Activated CD8-positive, alpha-beta memory T cell treated with anti-CD3 and anti-CD28 coated beads, Interleukin-2, amount 10 ng/mL, durations not matched to agents 7 days and 5 days (primary cell): Measurements from ENCODE around the gene CCDC9. TPM values are rescaled to one million over a fixed set of nuclear protein-coding genes. Genes with fewer than 3 reads are reported as not detected.
A peak's percentile ranks its signal among the peaks of the same experiment; 100 is the strongest.
"Not testable (repeated sequence)": the region's sequence is repeated elsewhere in the genome, so short reads cannot be mapped to it uniquely, and the experiment has no call there.

Experiments
- ATAC-seq: fragments of 150-1000 bp; cut with Tn5 transposase; one replicate; pipeline ENCODE4 v1.10.0; 2021; ENCODE audit warnings: moderate library complexity
- CTCF ChIA-PET: fragments of 350-600 bp; sonication (Branson Sonifier 250); formaldehyde crosslinking; loops from one replicate; lab custom pipeline; 2021; ENCODE audit warnings: antibody characterized with exemption; lab: Charles Lee
- DNase-seq: peaks from one replicate; pipeline ENCODE4 v3.0.0-alpha.2; 2020
- H3K27ac Mint-ChIP-seq: one replicate; pipeline ENCODE4 v1.8.0; 2021; ENCODE audit warnings: mild to moderate bottlenecking, mixed read lengths
- H3K27me3 Mint-ChIP-seq: one replicate; pipeline ENCODE4 v1.8.0; 2021; ENCODE audit warnings: mixed read lengths
- H3K36me3 Mint-ChIP-seq: one replicate; pipeline ENCODE4 v1.8.0; 2021; ENCODE audit warnings: mild to moderate bottlenecking, mixed read lengths
- H3K4me1 Mint-ChIP-seq: one replicate; pipeline ENCODE4 v1.8.0; 2021; ENCODE audit warnings: mixed read lengths
- H3K4me3 Mint-ChIP-seq: one replicate; pipeline ENCODE4 v1.8.0; 2021; ENCODE audit warnings: mild to moderate bottlenecking, moderate library complexity, mixed read lengths
- H3K9me3 Mint-ChIP-seq: one replicate; pipeline ENCODE4 v1.8.0; 2022; ENCODE audit warnings: low read depth, mixed read lengths
- total RNA-seq, 2 experiments: library from RNA; stranded (reverse); gene quantifications; one replicate each; pipeline ENCODE4 v1.2.3, GENCODE V29; 2021

Gene CCDC9
- total RNA-seq, 2 experiments from 2014 or later = 24.8 to 27.6 TPM

DNA sequence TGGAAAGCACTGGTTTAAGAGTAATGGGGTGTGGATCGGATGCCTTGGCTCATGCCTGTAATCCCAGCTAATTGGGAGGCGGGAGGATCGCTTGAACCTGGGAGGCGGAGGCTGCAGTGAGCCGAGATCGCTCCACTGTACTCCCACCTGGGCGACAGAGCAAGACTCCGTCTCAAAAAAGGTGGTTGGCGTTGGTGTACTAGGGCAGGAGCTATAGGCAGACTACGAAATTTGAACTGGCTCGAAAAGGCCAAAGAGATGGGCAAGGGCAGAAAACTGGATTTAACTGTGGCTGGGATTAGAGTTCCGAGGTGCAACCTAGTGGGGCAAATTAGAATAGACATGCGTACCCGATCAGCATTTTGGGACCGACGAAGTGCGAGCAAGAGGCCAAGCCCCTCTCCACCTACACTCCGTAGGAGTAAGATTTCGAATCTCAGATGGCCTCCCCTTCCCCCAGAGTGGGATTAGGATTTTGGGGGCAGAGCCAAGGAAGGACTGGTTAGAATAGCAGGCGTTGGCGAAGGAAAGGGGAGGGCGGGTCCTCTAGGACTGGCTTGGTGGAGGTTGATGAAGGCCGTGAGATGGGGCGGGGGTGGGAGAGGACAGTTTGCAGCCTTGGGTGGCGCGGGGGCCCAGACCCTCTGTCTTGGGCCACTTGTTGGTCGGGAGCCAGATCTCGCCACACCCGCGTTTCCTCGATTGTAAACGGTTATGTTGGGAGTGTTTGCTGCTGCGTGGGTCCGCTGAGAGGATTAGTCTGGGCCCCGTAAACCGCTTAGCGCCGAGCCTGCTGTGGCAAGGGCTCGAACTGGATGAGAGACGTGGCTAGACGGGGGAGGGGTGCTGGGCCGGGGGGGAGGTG, 16.4 kb downstream of the CCDC9 start:
- Mint-ChIP-seq H3K27ac (peak overlapping the region; percentile 98), H3K4me3 (peak overlapping the region; percentile 94), H3K36me3 (peaks cover 9% of the 10 kb centered on the region), H3K9me3 (no peaks in the 10 kb centered on the region), H3K27me3 (no peaks in the 10 kb centered on the region), H3K4me1 (peaks cover 16% of the 10 kb centered on the region)
- DNase-seq (no peak), ATAC-seq (no peak)
- CTCF ChIA-PET = interaction anchor here (0.6 to 0.7 kb wide), 2 partner anchors 36 to 123 kb away, joined by 3 read pairs; no protein-coding TSS in a partner anchor

GRCh38 chr19:47273313-47274070, 17.2 kb downstream of the CCDC9 start:
- peaks cover 8% of the 10 kb centered on the region for H3K36me3 Mint-ChIP-seq
- peaks cover 18% of the 10 kb centered on the region for H3K4me1 Mint-ChIP-seq
- peak overlapping the region; percentile 98 for H3K27ac Mint-ChIP-seq
- no peaks in the 10 kb centered on the region for H3K9me3 Mint-ChIP-seq
- no peaks in the 10 kb centered on the region for H3K27me3 Mint-ChIP-seq
- DNase-seq = peak; percentile 97
- peak overlapping the region; percentile 94 for H3K4me3 Mint-ChIP-seq
- peak; percentile 81 for ATAC-seq
- CTCF ChIA-PET = interaction anchor here (0.6 to 3.6 kb wide), 15 partner anchors 9 to 210 kb away, joined by 3 to 22 read pairs (median 5); partner anchors contain the start of genes CCDC9, DHX34 and KPTN

DNA sequence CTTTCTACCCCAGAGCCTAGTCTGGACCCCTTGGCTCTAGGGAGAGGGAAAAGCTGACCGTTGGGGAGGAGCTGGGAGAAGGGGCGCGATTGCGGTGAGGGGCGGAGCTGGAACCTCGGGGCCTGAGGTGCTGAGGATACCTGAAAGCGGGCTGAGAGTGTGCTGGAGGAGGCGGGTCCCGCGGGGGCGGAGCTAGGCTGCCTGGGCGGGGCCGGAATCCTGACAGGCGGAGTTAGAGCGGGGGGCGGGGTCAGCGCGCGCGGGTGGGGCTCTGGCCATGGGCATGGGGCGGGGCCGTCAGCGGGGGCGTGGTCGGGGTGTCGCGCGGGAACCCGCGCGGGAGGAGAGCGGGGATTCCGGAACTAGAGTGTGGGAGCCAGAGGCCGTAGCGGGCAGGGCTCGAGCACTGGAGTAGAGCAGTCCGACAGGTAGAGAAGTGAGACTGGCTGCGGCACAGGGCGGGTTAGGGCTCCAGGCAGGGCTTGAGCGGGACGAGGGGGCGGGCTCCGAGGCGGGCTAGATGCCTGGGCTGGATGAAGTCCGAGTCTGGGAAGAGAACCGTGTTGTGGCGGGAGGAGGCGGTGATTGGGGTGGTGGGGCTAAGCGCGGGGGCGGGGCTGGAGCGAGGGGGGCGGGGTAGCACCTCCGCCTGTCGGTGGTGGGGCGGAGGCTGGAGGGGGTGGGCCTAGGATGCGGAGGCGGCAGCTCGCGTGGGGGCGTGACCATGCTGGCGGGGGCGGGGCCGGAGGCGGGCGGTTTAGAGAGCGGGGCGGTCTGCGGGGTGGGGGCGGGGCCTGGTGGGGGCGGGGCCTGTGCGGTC, 18.0 kb downstream of the CCDC9 start, which contains the start of gene INAFM1:
TSS of gene INAFM1 (plus strand) at position 815 of the 820 bp plus-strand sequence. CDS start 35 bp downstream, outside the sequence.
- Mint-ChIP-seq H3K4me3 (peak within 1 kb of the TSS; percentile 94), H3K27me3 (no peaks in the 10 kb centered on the region), H3K27ac (peak within 1 kb of the TSS; percentile 98), H3K9me3 (no peaks in the 10 kb centered on the region), H3K36me3 (peaks cover 8% of the 10 kb centered on the region), H3K4me1 (peaks cover 18% of the 10 kb centered on the region)
- ATAC-seq (peak; percentile 77), DNase-seq (peak; percentile 99)
- CTCF ChIA-PET = interaction anchor here (0.6 to 3.6 kb wide), 20 partner anchors 9 to 210 kb away, joined by 3 to 22 read pairs (median 4); partner anchors contain the start of genes CCDC9, DHX34 and KPTN

- Mint-ChIP-seq H3K9me3 (no peaks in the 10 kb centered on the region), H3K27ac (no peak overlapping the region), H3K36me3 (peaks cover 8% of the 10 kb centered on the region), H3K27me3 (no peaks in the 10 kb centered on the region), H3K4me3 (peak overlapping the region; percentile 64), H3K4me1 (peaks cover 18% of the 10 kb centered on the region)
- DNase-seq = peak; percentile 57
- ATAC-seq = peak; percentile 17
- CTCF ChIA-PET = interaction anchor here (0.8 to 3.6 kb wide), 17 partner anchors 9 to 243 kb away, joined by 3 to 22 read pairs (median 5); partner anchors contain the start of genes CCDC9 and DHX34
Measured at GRCh38 chr19:47274891-47275761, 18.8 kb downstream of the CCDC9 start.

GRCh38 chr19:47275791-47276461, 19.6 kb downstream of the CCDC9 start:
- peaks cover 18% of the 10 kb centered on the region for H3K4me1 Mint-ChIP-seq
- DNase-seq = no peak
- H3K27me3 Mint-ChIP-seq = no peaks in the 10 kb centered on the region
- H3K9me3 Mint-ChIP-seq = no peaks in the 10 kb centered on the region
- H3K36me3 Mint-ChIP-seq = peaks cover 8% of the 10 kb centered on the region
- no peak for ATAC-seq
- H3K27ac Mint-ChIP-seq = no peak overlapping the region
- peak overlapping the region; percentile 64 for H3K4me3 Mint-ChIP-seq
- CTCF ChIA-PET = interaction anchor here (1.0 to 3.6 kb wide), 12 partner anchors 9 to 161 kb away, joined by 3 to 22 read pairs (median 6); partner anchors contain the start of gene DHX34

GRCh38 chr19:47276513-47276912, 20.2 kb downstream of the CCDC9 start:
- not testable (repeated sequence) for ATAC-seq, H3K9me3 Mint-ChIP-seq, H3K27me3 Mint-ChIP-seq, H3K36me3 Mint-ChIP-seq, DNase-seq, H3K27ac Mint-ChIP-seq, H3K4me3 Mint-ChIP-seq
- CTCF ChIA-PET = interaction anchor here (1.0 to 3.6 kb wide), 7 partner anchors 8 to 158 kb away, joined by 3 to 22 read pairs (median 5); partner anchors contain the start of gene DHX34
- peaks cover 18% of the 10 kb centered on the region for H3K4me1 Mint-ChIP-seq

GRCh38 chr19:47280183-47280797, 24.0 kb downstream of the CCDC9 start:
- peak; percentile 69 for ATAC-seq
- H3K27me3 Mint-ChIP-seq = no peaks in the 10 kb centered on the region

GRCh38 chr19:47283405-47284059, 27.2 kb downstream of the CCDC9 start:
- H3K36me3 Mint-ChIP-seq = peaks cover 1% of the 10 kb centered on the region

More at GRCh38 chr19:47280183-47280797, 24.0 kb downstream of the CCDC9 start:
- Mint-ChIP-seq H3K27ac (no peak overlapping the region), H3K4me3 (no peak overlapping the region), H3K4me1 (peaks cover 10% of the 10 kb centered on the region), H3K9me3 (no peaks in the 10 kb centered on the region), H3K36me3 (peaks cover 7% of the 10 kb centered on the region)
- CTCF ChIA-PET = interaction anchor here (0.7 to 3.3 kb wide), 4 partner anchors 12 to 148 kb away, joined by 3 to 18 read pairs (median 4); no protein-coding TSS in a partner anchor
- DNase-seq = peak; percentile 77

DNA sequence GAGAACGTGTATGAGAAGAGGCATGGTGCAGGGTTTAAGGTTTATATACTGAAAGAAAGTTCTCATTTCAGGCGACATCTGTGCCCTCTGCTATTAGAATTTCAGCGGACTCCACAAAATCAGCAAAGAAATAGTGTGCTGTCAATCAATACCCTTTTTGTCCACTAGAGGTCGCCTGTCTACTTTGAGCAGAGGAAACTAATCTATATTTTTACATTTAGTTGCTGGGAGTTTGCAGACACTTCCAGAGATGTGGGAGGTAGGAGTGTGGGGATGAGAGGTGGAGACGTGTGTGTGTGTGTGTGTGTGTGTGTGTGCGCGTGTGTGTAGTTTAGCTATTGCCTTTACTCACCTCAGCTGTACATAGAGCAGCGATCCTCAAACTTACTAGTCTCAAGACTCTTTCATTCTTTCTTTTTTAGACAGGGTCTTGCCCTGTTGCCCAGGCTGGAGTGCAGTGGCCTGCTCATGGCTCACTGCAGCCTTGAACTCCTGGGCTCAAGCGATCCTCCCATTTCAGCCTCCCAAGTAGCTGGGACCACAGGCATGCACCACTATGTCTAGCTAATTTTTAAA, 28.1 kb downstream of the CCDC9 start:
- ATAC-seq (peak; percentile 27), DNase-seq (no peak)
- CTCF ChIA-PET = interaction anchor here (0.8 to 2.3 kb wide), 15 partner anchors 9 to 420 kb away, joined by 3 to 16 read pairs (median 4); partner anchors contain the start of genes INAFM1 and ZC3H4
- Mint-ChIP-seq H3K4me1 (peaks cover 2% of the 10 kb centered on the region), H3K9me3 (no peaks in the 10 kb centered on the region), H3K27me3 (no peaks in the 10 kb centered on the region), H3K27ac (no peak overlapping the region), H3K4me3 (no peak overlapping the region), H3K36me3 (peaks cover 1% of the 10 kb centered on the region)

More at GRCh38 chr19:47283405-47284059, 27.2 kb downstream of the CCDC9 start:
- ATAC-seq (no peak), DNase-seq (no peak)
- H3K27ac Mint-ChIP-seq = no peak overlapping the region
- no peak overlapping the region for H3K4me3 Mint-ChIP-seq
- no peaks in the 10 kb centered on the region for H3K27me3 Mint-ChIP-seq
- CTCF ChIA-PET = interaction anchor here (0.7 to 2.3 kb wide), 9 partner anchors 8 to 421 kb away, joined by 3 to 16 read pairs (median 4); partner anchors contain the start of gene INAFM1
- no peaks in the 10 kb centered on the region for H3K9me3 Mint-ChIP-seq
- peaks cover 2% of the 10 kb centered on the region for H3K4me1 Mint-ChIP-seq

- Mint-ChIP-seq H3K27me3 (no peaks in the 10 kb centered on the region), H3K4me1 (peaks cover 14% of the 10 kb centered on the region), H3K36me3 (no peaks in the 10 kb centered on the region), H3K4me3 (no peak overlapping the region), H3K9me3 (no peaks in the 10 kb centered on the region), H3K27ac (no peak overlapping the region)
- peak; percentile 96 for ATAC-seq
- CTCF ChIA-PET = interaction anchor here (0.8 to 8.4 kb wide), 16 partner anchors 9 to 411 kb away, joined by 3 to 88 read pairs (median 5); partner anchors contain the start of genes DHX34 and INAFM1
- DNase-seq = peak; percentile 86
Measured at GRCh38 chr19:47296036-47296435, 39.7 kb downstream of the CCDC9 start.
